ENCODE data around the gene TBXAS1. TPM values are rescaled to one million over a fixed set of nuclear protein-coding genes. Genes with fewer than 3 reads are reported as not detected.

Gene TBXAS1
- total and polyA plus RNA-seq, 11 donors, result 2.0 to 32.0 (median 4.7) TPM

DNA sequence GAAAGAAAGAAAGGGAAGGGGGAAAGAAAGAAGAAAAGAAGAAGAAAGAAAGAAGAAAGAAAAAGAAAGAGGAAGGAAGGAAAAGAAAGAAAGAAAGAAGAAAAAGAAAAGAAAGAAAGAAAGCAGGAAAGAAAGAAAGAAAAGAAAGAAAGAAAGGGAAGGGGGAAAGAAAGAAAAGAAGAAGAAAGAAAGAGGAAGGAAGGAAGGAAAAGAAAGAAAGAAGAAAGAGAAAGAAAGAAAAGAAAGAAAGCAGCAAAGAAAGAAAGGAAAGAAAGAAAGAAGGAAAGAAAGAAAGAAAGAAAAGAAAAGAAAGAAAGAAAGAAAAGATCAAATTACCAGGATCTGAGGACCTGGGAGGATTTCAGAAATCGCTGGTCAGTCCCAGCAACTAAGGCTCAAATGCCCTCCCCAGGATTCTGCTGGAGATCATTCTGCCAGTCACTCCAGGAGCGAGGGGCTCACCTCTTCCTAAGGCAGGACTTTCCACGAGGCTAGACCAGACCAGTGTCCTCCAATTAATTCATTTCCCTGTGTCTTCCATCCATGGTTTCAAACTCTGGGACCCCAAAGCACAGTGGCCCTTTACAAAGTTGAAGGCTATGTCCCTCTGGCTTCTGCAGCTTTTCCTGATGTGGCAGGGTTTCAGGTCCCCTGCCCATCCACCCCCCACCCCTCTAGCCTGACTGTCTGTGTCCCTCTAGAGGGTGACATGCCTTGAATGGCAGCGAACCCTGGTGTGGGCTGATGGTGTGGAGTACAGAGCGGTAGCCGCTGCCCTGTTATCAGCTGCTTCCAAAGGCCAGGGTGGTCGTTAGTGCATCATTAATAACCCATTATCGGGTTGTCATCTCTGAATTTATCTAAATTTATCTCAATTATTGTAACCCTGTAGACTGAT lies 155.8 kb downstream of the TBXAS1 start:
- no peak for TF ChIP-seq CTCF (IDR thresholded peaks at IDR 0.05)
- no peak for TF ChIP-seq POLR2A (IDR thresholded peaks at IDR 0.05)
- H3K4me3 ChIP-seq, result no peak overlapping the region
- WGBS, 4 donors, result 76 to 82% (median 80%) methylated on average over 8 of the region's 8 CpGs
- H3K27me3 ChIP-seq, result peaks cover 0 to 4% (median 0%) of the 10 kb centered on the region in 9 donors
- ATAC-seq (no peak), DNase-seq (no peak)
- no peak overlapping the region for H3K27ac ChIP-seq
- intact Hi-C loops (cut with DNase I), result no loop called here
- no peaks in the 10 kb centered on the region for H3K9me3 ChIP-seq
- H3K36me3 ChIP-seq, result no peaks in the 10 kb centered on the region
- H3K4me1 ChIP-seq, result peaks cover 0 to 15% (median 0%) of the 10 kb centered on the region in 12 donors

GRCh38 chr7:139985811-139986210 lies 156.7 kb downstream of the TBXAS1 start:
- H3K9me3 ChIP-seq, result no peaks in the 10 kb centered on the region
- no peak overlapping the region for H3K4me3 ChIP-seq
- H3K27me3 ChIP-seq, result peaks cover 0 to 4% (median 0%) of the 10 kb centered on the region in 9 donors
- intact Hi-C loops (cut with DNase I), result no loop called here
- peaks cover 0 to 6% (median 0%) of the 10 kb centered on the region in 12 donors for H3K4me1 ChIP-seq
- no peaks in the 10 kb centered on the region for H3K36me3 ChIP-seq
- DNase-seq (no peak), ATAC-seq (no peak)
- 85 to 98% (median 92%) methylated on average over 10 of the region's 10 CpGs for WGBS, 4 donors
- no peak overlapping the region for H3K27ac ChIP-seq
- no peak for TF ChIP-seq POLR2A (IDR thresholded peaks at IDR 0.05)
- TF ChIP-seq CTCF (IDR thresholded peaks at IDR 0.05), result no peak

GRCh38 chr7:139987691-139988516 lies 158.8 kb downstream of the TBXAS1 start:
- Histone ChIP-seq H3K27ac (no peak overlapping the region), H3K4me1 (peaks cover 0 to 9% (median 0%) of the 10 kb centered on the region in 12 donors), H3K4me3 (no peak overlapping the region), H3K36me3 (no peaks in the 10 kb centered on the region), H3K9me3 (no peaks in the 10 kb centered on the region), H3K27me3 (peaks cover 0 to 4% (median 0%) of the 10 kb centered on the region in 9 donors)
- 86 to 90% (median 87%) methylated on average over 13 of the region's 13 CpGs for WGBS, 4 donors
- no peak for ATAC-seq
- intact Hi-C loops (cut with DNase I), result no loop called here
- TF ChIP-seq CTCF (IDR thresholded peaks at IDR 0.05) (no peak), POLR2A (IDR thresholded peaks at IDR 0.05) (no peak)
- no peak for DNase-seq

Data from heart left ventricle (tissue), 16 donors.